Measurements from ENCODE around the gene BEND7. TPM values are rescaled to one million over a fixed set of nuclear protein-coding genes. Genes with fewer than 3 reads are reported as not detected.

The BEND7 gene
- polyA plus RNA-seq, 1 of the 3 experiments (the other 2 are of a cell fraction): 9.2 TPM

DNA sequence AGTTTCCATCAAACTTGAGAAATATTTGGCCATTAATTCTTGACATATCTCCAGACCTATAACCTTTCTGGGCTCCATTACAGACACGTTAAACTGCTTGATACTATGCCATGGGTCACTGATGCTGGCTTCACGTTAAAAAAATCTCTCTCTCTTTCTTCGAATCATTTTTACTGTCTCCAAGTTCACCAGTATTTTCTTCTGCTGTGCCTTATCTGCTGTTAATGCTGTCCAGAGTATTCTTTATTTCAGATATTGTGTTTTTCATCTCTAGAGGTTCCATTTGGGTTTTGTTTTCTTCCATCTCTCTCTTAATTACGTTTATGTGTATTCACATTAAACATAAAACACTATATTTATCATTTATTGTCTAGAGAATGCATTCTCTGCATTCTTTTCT, 45.1 kb upstream of the BEND7 start:
- Histone ChIP-seq H3K27me3 (ENCODE audit: insufficient read depth) (peaks cover 5% of the 10 kb centered on the region; the same call in 1 of the 2 replicates), H3K4me1 (ENCODE audit: control insufficient read depth in 1 of 2, insufficient read depth in 2 of 2, low read depth in 1 of 2, low read length in 1 of 2) (no peaks in the 10 kb centered on the region), H3K36me3 (replicated peaks in 1 of 2; ENCODE audit: control insufficient read depth in 1 of 2, insufficient read depth in 2 of 2, low read length in 1 of 2) (no peaks in the 10 kb centered on the region), H3K4me3 (ENCODE audit: low read depth in 2 of 2, low read length in 1 of 2) (no peak overlapping the region), H3K9me3 (no peaks in the 10 kb centered on the region; the same call in 1 of the 2 replicates), H3F3A (replicated peaks; ENCODE audit: insufficient read depth) (no peaks in the 10 kb centered on the region), H3K27ac (ENCODE audit: low read depth in 2 of 2, low read length in 1 of 2) (no peak overlapping the region), H3K9me2 (no peaks in the 10 kb centered on the region), H3K4me2 (no peak overlapping the region), H2AFZ (ENCODE audit: low read depth) (0 out of 2 replicates have a peak overlapping the region, but pooled peaks have one; percentile 16), H3K79me2 (ENCODE audit: insufficient read depth) (no peaks in the 10 kb centered on the region), H4K20me1 (ENCODE audit: insufficient read depth) (no peaks in the 10 kb centered on the region), H3K9ac (no peak overlapping the region)
- TF ChIP-seq, protein P1, sequence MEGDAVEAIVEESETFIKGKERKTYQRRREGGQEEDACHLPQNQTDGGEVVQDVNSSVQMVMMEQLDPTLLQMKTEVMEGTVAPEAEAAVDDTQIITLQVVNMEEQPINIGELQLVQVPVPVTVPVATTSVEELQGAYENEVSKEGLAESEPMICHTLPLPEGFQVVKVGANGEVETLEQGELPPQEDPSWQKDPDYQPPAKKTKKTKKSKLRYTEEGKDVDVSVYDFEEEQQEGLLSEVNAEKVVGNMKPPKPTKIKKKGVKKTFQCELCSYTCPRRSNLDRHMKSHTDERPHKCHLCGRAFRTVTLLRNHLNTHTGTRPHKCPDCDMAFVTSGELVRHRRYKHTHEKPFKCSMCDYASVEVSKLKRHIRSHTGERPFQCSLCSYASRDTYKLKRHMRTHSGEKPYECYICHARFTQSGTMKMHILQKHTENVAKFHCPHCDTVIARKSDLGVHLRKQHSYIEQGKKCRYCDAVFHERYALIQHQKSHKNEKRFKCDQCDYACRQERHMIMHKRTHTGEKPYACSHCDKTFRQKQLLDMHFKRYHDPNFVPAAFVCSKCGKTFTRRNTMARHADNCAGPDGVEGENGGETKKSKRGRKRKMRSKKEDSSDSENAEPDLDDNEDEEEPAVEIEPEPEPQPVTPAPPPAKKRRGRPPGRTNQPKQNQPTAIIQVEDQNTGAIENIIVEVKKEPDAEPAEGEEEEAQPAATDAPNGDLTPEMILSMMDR (IDR thresholded peaks at IDR 0.05): no peak
- TF ChIP-seq, protein P2, sequence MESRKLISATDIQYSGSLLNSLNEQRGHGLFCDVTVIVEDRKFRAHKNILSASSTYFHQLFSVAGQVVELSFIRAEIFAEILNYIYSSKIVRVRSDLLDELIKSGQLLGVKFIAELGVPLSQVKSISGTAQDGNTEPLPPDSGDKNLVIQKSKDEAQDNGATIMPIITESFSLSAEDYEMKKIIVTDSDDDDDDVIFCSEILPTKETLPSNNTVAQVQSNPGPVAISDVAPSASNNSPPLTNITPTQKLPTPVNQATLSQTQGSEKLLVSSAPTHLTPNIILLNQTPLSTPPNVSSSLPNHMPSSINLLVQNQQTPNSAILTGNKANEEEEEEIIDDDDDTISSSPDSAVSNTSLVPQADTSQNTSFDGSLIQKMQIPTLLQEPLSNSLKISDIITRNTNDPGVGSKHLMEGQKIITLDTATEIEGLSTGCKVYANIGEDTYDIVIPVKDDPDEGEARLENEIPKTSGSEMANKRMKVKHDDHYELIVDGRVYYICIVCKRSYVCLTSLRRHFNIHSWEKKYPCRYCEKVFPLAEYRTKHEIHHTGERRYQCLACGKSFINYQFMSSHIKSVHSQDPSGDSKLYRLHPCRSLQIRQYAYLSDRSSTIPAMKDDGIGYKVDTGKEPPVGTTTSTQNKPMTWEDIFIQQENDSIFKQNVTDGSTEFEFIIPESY (IDR thresholded peaks at IDR 0.05; ENCODE audit: borderline replicate concordance, low read depth): no peak
- TF ChIP-seq, protein P3, sequence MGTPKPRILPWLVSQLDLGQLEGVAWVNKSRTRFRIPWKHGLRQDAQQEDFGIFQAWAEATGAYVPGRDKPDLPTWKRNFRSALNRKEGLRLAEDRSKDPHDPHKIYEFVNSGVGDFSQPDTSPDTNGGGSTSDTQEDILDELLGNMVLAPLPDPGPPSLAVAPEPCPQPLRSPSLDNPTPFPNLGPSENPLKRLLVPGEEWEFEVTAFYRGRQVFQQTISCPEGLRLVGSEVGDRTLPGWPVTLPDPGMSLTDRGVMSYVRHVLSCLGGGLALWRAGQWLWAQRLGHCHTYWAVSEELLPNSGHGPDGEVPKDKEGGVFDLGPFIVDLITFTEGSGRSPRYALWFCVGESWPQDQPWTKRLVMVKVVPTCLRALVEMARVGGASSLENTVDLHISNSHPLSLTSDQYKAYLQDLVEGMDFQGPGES (IDR thresholded peaks at IDR 0.05; ENCODE audit: low read depth, low read length): no peak
- TF ChIP-seq, protein P4, sequence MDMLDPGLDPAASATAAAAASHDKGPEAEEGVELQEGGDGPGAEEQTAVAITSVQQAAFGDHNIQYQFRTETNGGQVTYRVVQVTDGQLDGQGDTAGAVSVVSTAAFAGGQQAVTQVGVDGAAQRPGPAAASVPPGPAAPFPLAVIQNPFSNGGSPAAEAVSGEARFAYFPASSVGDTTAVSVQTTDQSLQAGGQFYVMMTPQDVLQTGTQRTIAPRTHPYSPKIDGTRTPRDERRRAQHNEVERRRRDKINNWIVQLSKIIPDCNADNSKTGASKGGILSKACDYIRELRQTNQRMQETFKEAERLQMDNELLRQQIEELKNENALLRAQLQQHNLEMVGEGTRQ (IDR thresholded peaks at IDR 0.05; ENCODE audit: borderline replicate concordance, low read depth, low read length): no peak
- no peak for TF ChIP-seq FOXM1 (IDR thresholded peaks at IDR 0.05; ENCODE audit: low read depth)
- no peak for TF ChIP-seq RAD21 (IDR thresholded peaks at IDR 0.05; ENCODE audit: low read length)
- no peak for TF ChIP-seq GABPA (IDR thresholded peaks at IDR 0.05; ENCODE audit: low read depth)
- WGBS (ENCODE audit: low lambda C conversion rate): 38% methylated on average over 4 of the region's 4 CpGs
- ChIA-PET POLR2A (no interaction called here), CTCF (no interaction called here)
- DNase-seq: no peak

DNA sequence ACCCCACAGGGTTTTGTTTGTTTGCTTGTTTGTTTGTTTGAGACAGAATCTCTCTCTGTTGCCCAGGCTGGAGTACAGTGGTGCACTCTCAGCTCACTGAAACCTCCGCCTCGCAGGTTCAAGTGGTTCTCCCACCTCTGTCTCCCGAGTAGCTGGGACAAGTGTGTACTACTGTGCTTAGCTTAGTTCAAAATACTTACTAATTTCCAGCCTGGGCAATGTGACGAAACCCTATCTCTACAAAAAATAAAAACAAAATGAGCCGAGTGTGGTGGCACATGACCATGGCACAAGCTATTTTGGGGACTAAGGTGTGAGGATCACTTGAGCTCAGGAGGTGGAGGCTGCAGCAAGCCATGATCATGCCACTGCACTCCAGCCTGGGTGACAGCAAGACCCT, 42.7 kb upstream of the BEND7 start:
- H3K4me3 ChIP-seq (ENCODE audit: low read depth in 2 of 2, low read length in 1 of 2): no peak overlapping the region
- no peak overlapping the region for H3K4me2 ChIP-seq
- no peaks in the 10 kb centered on the region for H3F3A ChIP-seq (replicated peaks; ENCODE audit: insufficient read depth)
- ChIA-PET CTCF (interaction anchor here (0.5 to 0.7 kb wide), 2 partner anchors 15 to 1365 kb away, joined by 3 read pairs; partner anchors contain the start of gene PRPF18), POLR2A (no interaction called here)
- H3K27me3 ChIP-seq (ENCODE audit: insufficient read depth): peaks cover 5% of the 10 kb centered on the region; the same call in 1 of the 2 replicates
- no peaks in the 10 kb centered on the region for H3K4me1 ChIP-seq (ENCODE audit: control insufficient read depth in 1 of 2, insufficient read depth in 2 of 2, low read depth in 1 of 2, low read length in 1 of 2)
- no peak overlapping the region for H2AFZ ChIP-seq (ENCODE audit: low read depth)
- H3K79me2 ChIP-seq (ENCODE audit: insufficient read depth): no peaks in the 10 kb centered on the region
- no peaks in the 10 kb centered on the region for H3K36me3 ChIP-seq (replicated peaks in 1 of 2; ENCODE audit: control insufficient read depth in 1 of 2, insufficient read depth in 2 of 2, low read length in 1 of 2)
- WGBS (ENCODE audit: low lambda C conversion rate): 24% methylated on average over 5 of the region's 5 CpGs
- no peak overlapping the region for H3K9ac ChIP-seq
- H3K9me3 ChIP-seq: no peaks in the 10 kb centered on the region; the same call in 1 of the 2 replicates
- no peaks in the 10 kb centered on the region for H3K9me2 ChIP-seq
- TF ChIP-seq RXRA (IDR thresholded peaks at IDR 0.05; ENCODE audit: borderline replicate concordance, low read depth): no peak
- TF ChIP-seq TEAD4 (IDR thresholded peaks at IDR 0.05; ENCODE audit: borderline replicate concordance, insufficient read depth): no peak
- TF ChIP-seq, protein P5, sequence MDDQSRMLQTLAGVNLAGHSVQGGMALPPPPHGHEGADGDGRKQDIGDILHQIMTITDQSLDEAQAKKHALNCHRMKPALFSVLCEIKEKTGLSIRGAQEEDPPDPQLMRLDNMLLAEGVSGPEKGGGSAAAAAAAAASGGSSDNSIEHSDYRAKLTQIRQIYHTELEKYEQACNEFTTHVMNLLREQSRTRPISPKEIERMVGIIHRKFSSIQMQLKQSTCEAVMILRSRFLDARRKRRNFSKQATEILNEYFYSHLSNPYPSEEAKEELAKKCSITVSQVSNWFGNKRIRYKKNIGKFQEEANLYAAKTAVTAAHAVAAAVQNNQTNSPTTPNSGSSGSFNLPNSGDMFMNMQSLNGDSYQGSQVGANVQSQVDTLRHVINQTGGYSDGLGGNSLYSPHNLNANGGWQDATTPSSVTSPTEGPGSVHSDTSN (IDR thresholded peaks at IDR 0.05): no peak
- TF ChIP-seq, protein P1 (IDR thresholded peaks at IDR 0.05): no peak
- TF ChIP-seq FOSL2 (IDR thresholded peaks at IDR 0.05; ENCODE audit: borderline replicate concordance, low read depth): no peak
- no peak for DNase-seq
- H4K20me1 ChIP-seq (ENCODE audit: insufficient read depth): no peaks in the 10 kb centered on the region
- H3K27ac ChIP-seq (ENCODE audit: low read depth in 2 of 2, low read length in 1 of 2): no peak overlapping the region
